AG09319 (cell line): Measurements from ENCODE around the gene ASAP2.

Source experiments
- DNase-seq: peaks from one replicate; pipeline ENCODE4 v3.0.0-alpha.2; 2010; ENCODE audit warnings: low read depth; ENCODE audit errors: extremely low read depth
- TF ChIP-seq, protein P1 (sequence below): IDR thresholded peaks from 2 replicates; pipeline ENCODE4 v1.5.1; 2011; ENCODE audit warnings: low read depth, mild to moderate bottlenecking, inconsistent platforms, low read length, moderate library complexity

The ASAP2 gene

DNA sequence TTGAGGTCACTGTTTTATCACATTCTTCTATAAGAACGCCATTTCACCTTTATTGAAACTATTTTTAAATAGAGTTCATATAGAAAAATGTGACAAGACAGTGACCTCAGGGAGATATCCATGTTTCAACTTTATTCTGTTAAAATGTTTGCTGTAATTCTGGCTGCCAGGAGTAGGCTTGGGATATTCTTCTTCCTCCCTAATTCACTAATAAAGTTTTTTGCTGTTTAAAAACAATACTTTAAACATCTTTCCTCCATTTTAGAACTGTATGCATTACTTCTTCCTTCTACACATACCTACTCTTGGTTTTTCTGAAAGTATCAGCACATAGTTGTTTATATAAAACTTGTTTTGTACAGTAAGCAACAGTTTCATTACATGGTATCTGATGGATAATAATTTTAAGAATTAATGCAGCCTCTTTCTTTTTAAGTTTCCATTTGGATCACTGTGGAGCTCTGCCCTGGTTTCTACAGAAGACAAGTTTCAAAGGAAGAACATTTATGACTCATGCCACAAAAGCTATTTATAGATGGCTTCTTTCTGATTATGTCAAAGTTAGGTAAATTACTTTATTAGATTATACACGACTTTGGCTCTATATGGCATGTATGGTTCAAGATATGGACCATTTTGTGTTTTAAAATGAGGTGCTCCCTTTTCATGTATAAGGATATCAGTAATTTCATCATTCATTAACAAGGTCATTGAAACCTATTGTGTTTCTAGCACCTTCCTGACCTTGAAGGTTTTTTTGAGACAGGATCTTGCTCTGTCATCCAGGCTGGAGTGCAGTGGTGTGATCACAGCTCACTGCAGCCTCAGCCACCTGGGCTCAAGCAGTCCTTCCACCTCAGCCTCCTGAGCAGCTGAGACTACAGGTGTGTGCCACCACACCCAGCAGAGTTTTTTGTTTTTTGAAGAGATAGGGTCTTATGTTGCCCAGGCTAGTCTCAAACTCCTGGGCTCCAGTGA is 224.0 kb downstream of the ASAP2 start:
- TF ChIP-seq, protein P1, sequence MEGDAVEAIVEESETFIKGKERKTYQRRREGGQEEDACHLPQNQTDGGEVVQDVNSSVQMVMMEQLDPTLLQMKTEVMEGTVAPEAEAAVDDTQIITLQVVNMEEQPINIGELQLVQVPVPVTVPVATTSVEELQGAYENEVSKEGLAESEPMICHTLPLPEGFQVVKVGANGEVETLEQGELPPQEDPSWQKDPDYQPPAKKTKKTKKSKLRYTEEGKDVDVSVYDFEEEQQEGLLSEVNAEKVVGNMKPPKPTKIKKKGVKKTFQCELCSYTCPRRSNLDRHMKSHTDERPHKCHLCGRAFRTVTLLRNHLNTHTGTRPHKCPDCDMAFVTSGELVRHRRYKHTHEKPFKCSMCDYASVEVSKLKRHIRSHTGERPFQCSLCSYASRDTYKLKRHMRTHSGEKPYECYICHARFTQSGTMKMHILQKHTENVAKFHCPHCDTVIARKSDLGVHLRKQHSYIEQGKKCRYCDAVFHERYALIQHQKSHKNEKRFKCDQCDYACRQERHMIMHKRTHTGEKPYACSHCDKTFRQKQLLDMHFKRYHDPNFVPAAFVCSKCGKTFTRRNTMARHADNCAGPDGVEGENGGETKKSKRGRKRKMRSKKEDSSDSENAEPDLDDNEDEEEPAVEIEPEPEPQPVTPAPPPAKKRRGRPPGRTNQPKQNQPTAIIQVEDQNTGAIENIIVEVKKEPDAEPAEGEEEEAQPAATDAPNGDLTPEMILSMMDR = no peak
- no peak for DNase-seq

DNA sequence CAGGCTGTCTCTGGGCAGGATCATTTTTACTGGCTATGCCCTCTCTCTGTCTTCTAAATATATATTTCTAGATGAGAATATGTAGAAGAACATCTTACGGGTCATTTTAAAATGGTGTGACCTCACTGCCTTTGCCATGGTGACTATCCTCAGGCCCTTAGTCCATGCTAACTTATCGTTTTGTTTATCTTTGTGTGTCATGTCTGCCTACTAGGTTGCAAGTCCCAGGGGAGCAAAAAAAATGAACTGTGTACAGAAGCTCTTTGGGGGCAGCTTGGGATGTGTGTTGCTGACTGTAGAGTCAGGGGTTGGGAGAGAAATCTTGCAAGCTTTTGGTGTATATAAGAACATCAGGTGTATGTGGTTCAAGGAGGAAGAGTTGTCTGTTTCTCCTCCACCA is 227.9 kb downstream of the ASAP2 start:
- TF ChIP-seq, protein P1 = no peak
- DNase-seq = no peak

DNA sequence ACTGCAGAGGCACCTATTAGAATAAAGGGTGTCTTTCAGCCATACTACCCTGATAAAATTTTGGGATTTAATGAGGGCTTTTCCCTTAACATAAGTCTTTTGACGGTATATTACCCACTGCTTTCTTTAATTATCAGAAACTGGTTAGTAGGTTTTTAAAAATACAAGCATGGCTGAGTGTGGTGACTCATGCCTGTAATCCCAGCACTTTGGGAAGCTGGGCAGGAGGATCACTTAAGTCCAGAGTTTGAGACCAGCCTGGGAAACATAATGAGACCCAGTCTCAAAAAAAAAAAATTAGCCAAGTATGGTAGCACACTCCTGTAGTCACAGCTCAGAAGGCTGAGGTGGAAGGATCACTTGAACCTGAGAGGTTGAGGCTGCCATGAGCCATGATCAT is 232.9 kb downstream of the ASAP2 start:
- DNase-seq = no peak
- TF ChIP-seq, protein P1 = no peak

DNA sequence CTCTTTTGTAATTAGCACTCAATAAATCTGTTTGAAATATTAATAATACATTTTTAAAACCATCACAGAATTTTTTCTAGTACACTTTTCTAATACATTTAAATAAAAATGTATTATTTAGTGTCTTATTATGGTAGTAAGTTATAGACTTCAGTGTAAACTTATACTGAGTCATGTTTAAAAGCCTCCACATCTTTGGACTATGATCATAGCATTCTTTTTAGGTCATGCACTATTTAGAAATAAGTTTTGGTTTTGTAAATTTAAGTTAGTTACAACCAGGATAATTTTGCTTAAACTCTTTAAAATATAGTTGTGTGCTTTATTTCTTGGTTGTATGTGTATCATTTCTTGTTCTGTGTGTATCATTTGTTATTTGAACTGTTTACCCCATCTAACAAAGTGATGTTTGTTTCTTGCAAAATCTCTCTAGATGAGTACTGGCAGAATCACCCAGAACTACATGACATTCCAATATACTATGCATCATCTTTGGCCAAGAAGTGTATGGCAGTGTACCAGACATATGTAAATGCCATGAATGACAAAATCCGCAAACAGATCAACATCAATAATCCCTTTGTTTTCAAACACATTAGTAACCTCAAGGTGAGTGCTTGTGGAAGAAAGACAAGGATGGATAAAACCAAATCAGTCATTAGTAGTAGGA is 233.6 kb downstream of the ASAP2 start:
- DNase-seq = peak; percentile 14
- TF ChIP-seq, protein P1 = no peak

DNA sequence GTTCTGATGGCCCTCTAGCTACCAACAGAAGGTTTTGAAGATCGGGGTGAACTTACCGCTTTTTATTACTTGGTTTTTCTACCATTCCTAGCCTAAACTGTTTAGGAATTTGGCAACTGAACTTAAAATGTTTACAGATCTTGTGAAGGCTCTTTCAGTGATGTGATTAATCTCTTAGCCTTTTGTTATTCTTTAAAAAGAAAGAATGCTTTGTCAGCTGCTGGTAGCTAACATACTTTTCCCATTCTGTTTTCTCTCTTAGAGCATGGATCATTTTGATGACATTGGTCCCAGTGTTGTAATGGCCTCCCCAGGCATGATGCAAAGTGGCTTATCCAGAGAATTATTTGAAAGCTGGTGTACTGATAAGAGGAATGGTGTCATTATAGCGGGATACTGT is 234.9 kb downstream of the ASAP2 start:
- DNase-seq = no peak

DNA sequence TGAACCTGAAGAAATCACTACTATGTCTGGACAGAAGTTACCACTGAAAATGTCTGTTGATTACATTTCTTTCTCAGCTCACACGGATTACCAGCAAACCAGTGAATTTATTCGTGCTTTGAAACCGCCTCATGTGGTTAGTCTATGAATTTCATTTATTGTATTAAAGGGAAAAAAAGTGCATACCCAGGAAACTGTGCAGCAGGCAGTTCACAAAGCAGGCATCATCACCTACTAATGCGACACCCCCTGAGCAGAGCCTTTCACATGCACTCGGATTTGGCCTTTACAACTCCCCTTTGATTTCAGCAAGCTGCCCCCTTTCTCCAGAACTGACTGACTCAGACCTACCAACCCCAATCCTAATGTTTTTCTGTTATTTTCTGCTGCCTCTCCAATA is 236.9 kb downstream of the ASAP2 start:
- DNase-seq = no peak
- TF ChIP-seq, protein P1 = no peak

More for the DNA sequence above, 234.9 kb downstream of the ASAP2 start:
- TF ChIP-seq, protein P1 = no peak

DNA sequence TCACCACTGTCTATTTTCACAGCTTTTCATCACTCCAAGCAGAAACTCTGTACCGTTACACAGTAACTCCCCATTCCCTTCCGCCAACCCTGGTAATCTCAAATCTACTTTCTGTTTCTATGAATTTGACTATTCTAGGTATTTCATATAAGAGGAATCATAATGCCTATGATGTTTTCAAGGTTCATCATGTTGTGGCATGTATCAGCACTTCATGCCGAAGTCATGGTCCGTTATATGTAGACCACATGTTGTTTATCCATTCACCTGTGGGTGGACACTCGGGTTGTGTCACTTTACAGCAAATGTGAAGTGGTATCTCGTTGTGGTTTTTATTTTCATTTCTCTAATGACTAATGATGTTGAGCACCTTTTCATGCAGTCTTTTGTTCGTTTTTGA is 238.5 kb downstream of the ASAP2 start:
- no peak for DNase-seq
- TF ChIP-seq, protein P1 = no peak
